RPMI7951 (cell line): ENCODE data around the gene ATG16L2. TPM values are rescaled to one million over a fixed set of nuclear protein-coding genes. Genes with fewer than 3 reads are reported as not detected.
A peak's percentile ranks its signal among the peaks of the same experiment; 100 is the strongest.
"Not testable (repeated sequence)": the region's sequence is repeated elsewhere in the genome, so short reads cannot be mapped to it uniquely, and the experiment has no call there.

Experiments used
- DNase-seq: peaks from one replicate; pipeline ENCODE4 v3.0.0-alpha.2; 2012; ENCODE audit warnings: low read depth
- total RNA-seq: library from RNA; depleted of rRNA; stranded (reverse); fragments of >200 nt; shearing (Covaris generic); gene quantifications from 2 replicates; pipeline ENCODE4 v1.2.3, GENCODE V29; 2014

The ATG16L2 gene
- total RNA-seq, 1 experiment from 2014 or later, result 3.0 TPM

GRCh38 chr11:72779495-72780128 is 34.6 kb upstream of the ATG16L2 start:
- DNase-seq, result no peak

- DNase-seq, result no peak
These were observed 33.7 kb upstream of the ATG16L2 start for GRCh38 chr11:72780296-72781062.

GRCh38 chr11:72781063-72781312 is 33.2 kb upstream of the ATG16L2 start:
- no peak for DNase-seq

- DNase-seq, result no peak
These were observed 32.7 kb upstream of the ATG16L2 start for GRCh38 chr11:72781313-72782080.

- no peak for DNase-seq
These were observed 31.9 kb upstream of the ATG16L2 start for GRCh38 chr11:72782081-72782920.

- no peak for DNase-seq
These were observed 30.9 kb upstream of the ATG16L2 start for GRCh38 chr11:72783144-72783905.

- DNase-seq, result no peak
These were observed 29.5 kb upstream of the ATG16L2 start for GRCh38 chr11:72784662-72785061.

- DNase-seq, result no peak
These were observed 27.7 kb upstream of the ATG16L2 start for GRCh38 chr11:72786305-72787215.

GRCh38 chr11:72787216-72788104 is 26.8 kb upstream of the ATG16L2 start:
- no peak for DNase-seq

- DNase-seq, result no peak
These were observed 26.0 kb upstream of the ATG16L2 start for GRCh38 chr11:72788241-72788640.

GRCh38 chr11:72789493-72790131 is 24.6 kb upstream of the ATG16L2 start:
- DNase-seq, result peak; percentile 44

- not testable (repeated sequence) for DNase-seq
These were observed 23.0 kb upstream of the ATG16L2 start for GRCh38 chr11:72791228-72791627.

GRCh38 chr11:72792437-72793021 is 21.7 kb upstream of the ATG16L2 start:
- no peak for DNase-seq

- DNase-seq, result no peak
These were observed 21.2 kb upstream of the ATG16L2 start for GRCh38 chr11:72793076-72793424.

- peak; percentile 92 for DNase-seq
These were observed 20.5 kb upstream of the ATG16L2 start, which contains the start of gene STARD10 for GRCh38 chr11:72793425-72794367. TSS of gene STARD10 (minus strand) at chr11:72794047. CDS start at chr11:72781181, 12,866 bp downstream.

- DNase-seq, result no peak
These were observed 15.8 kb upstream of the ATG16L2 start for GRCh38 chr11:72798361-72798760.

- no peak for DNase-seq
These were observed 14.8 kb upstream of the ATG16L2 start for GRCh38 chr11:72799441-72799840.
